ENCODE data around the gene BMPR1A. TPM values are rescaled to one million over a fixed set of nuclear protein-coding genes. Genes with fewer than 3 reads are reported as not detected.

BMPR1A gene
- total and polyA plus RNA-seq, 10 of the 15 experiments (the other 5 are each of a cell fraction or from before 2014, with no cell fraction given) = 2.3 to 22.7 (median 13.1) TPM

GRCh38 chr10:86820509-86820908, 64.1 kb downstream of the BMPR1A start:
- no peaks in the 10 kb centered on the region for H4K20me1 ChIP-seq (ENCODE audit: control insufficient read depth, insufficient read depth)
- DNase-seq (ENCODE audit: low read depth, low spot score) (no peak), FAIRE-seq (no peak), ATAC-seq (no peak)
- in situ Hi-C loops (cut with MboI) (no loop called here), intact Hi-C loops (cut with micrococcal nuclease; ENCODE audit: unreplicated experiment) (no loop called here)
- SMC1A ChIA-PET (ENCODE audit: uncharacterized antibody, unreplicated experiment) = interaction anchor here (1.3 to 1.6 kb wide), 3 partner anchors 8 to 13 kb away, joined by 3 to 5 read pairs (median 4); no protein-coding TSS in a partner anchor
- H3K4me2 ChIP-seq (ENCODE audit: control insufficient read depth, insufficient read depth) = no peak overlapping the region
- H3K9ac ChIP-seq (ENCODE audit: control insufficient read depth, insufficient read depth, low read length) = no peak overlapping the region
- H3K4me3 ChIP-seq = no peak overlapping the region
- no TSS peak for BruUV-seq (replicated peaks)
- TF ChIP-seq EZH2 (IDR thresholded peaks at IDR 0.05; ENCODE audit: borderline replicate concordance, control insufficient read depth, low read depth, low read length) (no peak), BCL11A (IDR thresholded peaks at IDR 0.05; ENCODE audit: low read depth, low read length) (no peak), PAX8 (IDR thresholded peaks at IDR 0.05) (no peak), NRF1 (conservative IDR thresholded peaks at IDR 0.05; ENCODE audit: low read depth, low read length) (no peak), CBFB (IDR thresholded peaks at IDR 0.05; ENCODE audit: low read depth) (no peak), MXI1 (IDR thresholded peaks at IDR 0.05; ENCODE audit: low read depth, low read length) (no peak), USF2 (IDR thresholded peaks at IDR 0.05; ENCODE audit: borderline replicate concordance, low read depth, low read length) (no peak), DPF2 (IDR thresholded peaks at IDR 0.05) (no peak), NR2F1 (conservative IDR thresholded peaks at IDR 0.05) (no peak), ZNF622 (IDR thresholded peaks at IDR 0.05) (no peak), BCLAF1 (IDR thresholded peaks at IDR 0.05) (no peak), IRF4 (IDR thresholded peaks at IDR 0.05; ENCODE audit: low read depth, low read length) (no peak), NR2C1 (IDR thresholded peaks at IDR 0.05) (no peak), ZBTB11 (CRISPR knock-in tag; IDR thresholded peaks at IDR 0.05) (no peak), SRF (IDR thresholded peaks at IDR 0.05; ENCODE audit: low read depth in 2 of 2, low read length in 2 of 2) (no peak), RAD51 (IDR thresholded peaks at IDR 0.05) (no peak), HCFC1 (IDR thresholded peaks at IDR 0.05; ENCODE audit: low read length) (no peak), ETV6 (conservative IDR thresholded peaks at IDR 0.05 in 1 of 2, IDR thresholded peaks at IDR 0.05 in 1 of 2; ENCODE audit: borderline replicate concordance in 1 of 2, low read depth in 1 of 2) (no peak)
- CTCF ChIA-PET = interaction anchor here (1.5 kb wide), 1 partner anchor 16 kb away, joined by 4 read pairs; no protein-coding TSS in a partner anchor
- no peaks in the 10 kb centered on the region for H3K27me3 ChIP-seq (replicated peaks in 1 of 2; ENCODE audit: control insufficient read depth in 2 of 2, insufficient read depth in 2 of 2, low read length in 1 of 2)
- H3K9me3 ChIP-seq (replicated peaks; ENCODE audit: control insufficient read depth, insufficient read depth, low read length) = no peaks in the 10 kb centered on the region
- RAD21 ChIA-PET (ENCODE audit: unreplicated experiment) = no interaction called here
- H3K27ac ChIP-seq (ENCODE audit: control insufficient read depth, insufficient read depth) = no peak overlapping the region
- peaks cover 7% of the 10 kb centered on the region for H3K79me2 ChIP-seq (ENCODE audit: control insufficient read depth, insufficient read depth, low read length)
- 86% methylated on average over 5 of the region's 5 CpGs for WGBS (ENCODE audit: insufficient coverage, insufficient replicate concordance, low lambda C conversion rate, missing lambda C conversion rate)
- H2AFZ ChIP-seq (ENCODE audit: control insufficient read depth, low read depth, low read length) = no peak overlapping the region
- POLR2A ChIA-PET = interaction anchor here (1.1 kb wide), 1 partner anchor 109 kb away, joined by 3 read pairs; no protein-coding TSS in a partner anchor
- no peaks in the 10 kb centered on the region for H3K4me1 ChIP-seq (ENCODE audit: control insufficient read depth, insufficient read depth, low read length)
- H3K36me3 ChIP-seq (ENCODE audit: control insufficient read depth in 2 of 2, insufficient read depth in 2 of 2, low read length in 1 of 2) = no peaks in the 10 kb centered on the region; a peak in 1 of 4 replicates

All from GM12878 (cell line).